Neural cell (in vitro differentiated cells): ENCODE results near the gene BCL6B.

Experiments used
- CTCF ChIP-seq: fragments of 450-650 bp; IDR thresholded peaks from 2 replicates; pipeline ENCODE4 v1.5.1; 2014; ENCODE audit warnings: antibody characterized with exemption, mild to moderate bottlenecking, moderate library complexity; ENCODE audit not compliant: poor library complexity, severe bottlenecking
- EZH2 ChIP-seq: fragments of 200-600, 300-800 bp; shearing (Covaris generic), sonication (generic); IDR thresholded peaks from 2 replicates; pipeline ENCODE4 v1.6.1; 2014; ENCODE audit warnings: antibody characterized with exemption, low read length, borderline replicate concordance, mild to moderate bottlenecking; ENCODE audit not compliant: insufficient read depth, poor library complexity, severe bottlenecking

DNA sequence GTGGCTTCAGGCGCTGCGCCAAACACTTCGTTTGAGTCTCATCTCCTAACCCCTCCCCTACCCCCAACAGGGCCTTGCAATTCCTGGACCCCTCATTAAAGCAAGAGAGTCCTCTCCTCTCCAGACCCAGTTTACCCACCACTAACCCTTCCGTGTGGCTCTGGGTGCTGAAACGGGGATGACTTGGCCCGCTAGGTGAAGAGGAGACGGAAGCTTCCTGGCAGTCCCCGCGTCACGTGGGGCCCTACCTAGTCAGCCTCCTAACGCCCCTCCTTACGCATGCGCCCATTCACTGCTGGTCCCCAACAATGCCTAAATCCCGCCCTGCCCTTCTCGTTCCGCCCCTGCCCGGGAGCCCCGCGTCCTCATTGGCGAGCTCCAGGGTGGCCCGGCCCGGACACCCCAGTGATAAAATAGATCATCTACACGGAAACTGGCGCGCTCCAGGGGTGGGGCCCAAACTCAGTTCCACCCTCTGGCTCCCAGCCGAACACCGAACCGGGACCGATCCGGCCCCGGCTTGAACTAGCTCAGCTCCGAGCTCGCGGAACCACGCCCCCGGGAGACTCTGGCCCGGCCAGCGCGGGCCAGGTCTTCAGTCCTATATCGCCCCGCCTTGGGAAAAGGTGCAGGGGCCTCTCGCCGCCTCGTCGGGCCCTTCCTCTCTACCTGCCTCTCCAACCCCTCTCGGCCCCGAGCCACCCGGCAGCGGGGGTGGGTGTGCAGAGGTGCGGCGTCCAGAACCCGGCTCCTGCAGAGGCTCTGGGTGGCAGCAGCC lies 12.9 kb downstream of the BCL6B start, which contains the start of gene SLC16A13:
- peak; percentile 27 for TF ChIP-seq CTCF
- TF ChIP-seq EZH2 = no peak
